GM19467 (cell line): ENCODE measurements around the gene SND1.

Source experiments
- ATAC-seq: cut with Tn5 transposase; IDR thresholded peaks from one replicate; pipeline ENCODE4 v1.9.1; 2021; ENCODE audit warnings: mild to moderate bottlenecking, moderate library complexity; ENCODE audit not compliant: unreplicated experiment

The SND1 gene

DNA sequence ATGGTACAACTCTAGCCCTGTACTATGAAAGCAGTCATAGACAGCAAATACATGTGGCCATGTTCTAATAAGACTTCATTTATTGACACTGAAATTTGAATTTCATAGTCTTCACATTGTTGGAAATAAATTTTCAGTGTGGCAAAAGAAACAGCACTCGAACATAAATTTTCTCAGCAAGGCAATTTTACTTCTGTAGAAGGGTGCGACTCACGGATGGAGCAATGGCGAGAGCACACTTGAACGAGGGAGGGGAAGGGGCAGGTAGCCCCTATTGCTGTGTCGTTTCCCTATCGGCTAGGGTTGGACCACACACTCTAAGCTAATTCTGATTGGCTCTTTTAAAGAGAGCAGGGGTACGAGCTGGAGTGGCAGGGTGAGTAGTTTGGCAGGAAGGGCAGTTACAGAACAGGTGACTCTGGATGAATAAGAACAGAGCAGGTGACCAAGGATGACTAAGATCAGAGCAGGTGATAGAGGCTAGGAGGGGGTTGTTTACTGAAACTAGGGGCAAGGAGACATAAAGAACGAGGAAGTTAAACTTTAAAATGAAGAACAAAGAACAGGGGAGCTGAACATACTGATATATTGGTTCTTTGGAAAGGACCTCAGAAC lies 327.2 kb downstream of the SND1 start:
- ATAC-seq = no peak

DNA sequence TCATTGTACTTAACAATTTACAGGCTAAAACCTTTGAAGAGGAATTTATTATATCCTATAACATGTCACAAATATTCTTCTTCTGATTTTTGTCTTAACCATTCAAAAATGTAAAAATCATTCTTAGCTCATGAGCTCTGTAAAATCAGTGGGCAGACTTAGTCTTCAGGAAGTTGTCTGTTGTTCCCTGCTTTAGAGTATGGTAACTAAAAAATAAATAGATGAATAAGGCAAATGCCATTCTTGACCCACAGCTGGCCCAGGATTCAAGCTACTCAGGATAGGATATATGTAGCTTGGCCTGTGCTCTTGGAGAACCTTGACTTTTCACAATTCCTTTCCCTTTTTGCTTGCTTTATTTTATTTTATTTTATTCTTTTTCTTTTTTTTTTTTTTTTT lies 327.7 kb downstream of the SND1 start:
- ATAC-seq = no peak

DNA sequence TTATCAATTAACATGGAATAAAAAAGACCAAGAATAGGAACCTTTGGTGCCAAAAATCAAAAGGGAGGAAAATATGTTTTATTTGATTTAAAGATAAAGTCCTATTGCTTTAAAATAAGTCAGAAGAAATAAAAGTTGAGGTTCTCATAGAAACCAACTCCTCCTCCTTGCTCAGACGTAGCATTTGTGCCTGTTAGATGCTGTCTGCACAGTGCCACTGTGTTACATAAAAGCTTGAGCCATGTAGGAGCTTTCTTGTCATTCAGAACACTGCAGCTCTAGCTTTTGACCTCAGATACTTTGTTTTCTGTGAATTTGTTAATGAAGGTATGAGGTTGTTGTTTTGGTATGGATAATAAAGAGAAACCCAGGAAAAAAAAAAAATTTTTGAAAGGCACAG lies 328.9 kb downstream of the SND1 start:
- no peak for ATAC-seq

DNA sequence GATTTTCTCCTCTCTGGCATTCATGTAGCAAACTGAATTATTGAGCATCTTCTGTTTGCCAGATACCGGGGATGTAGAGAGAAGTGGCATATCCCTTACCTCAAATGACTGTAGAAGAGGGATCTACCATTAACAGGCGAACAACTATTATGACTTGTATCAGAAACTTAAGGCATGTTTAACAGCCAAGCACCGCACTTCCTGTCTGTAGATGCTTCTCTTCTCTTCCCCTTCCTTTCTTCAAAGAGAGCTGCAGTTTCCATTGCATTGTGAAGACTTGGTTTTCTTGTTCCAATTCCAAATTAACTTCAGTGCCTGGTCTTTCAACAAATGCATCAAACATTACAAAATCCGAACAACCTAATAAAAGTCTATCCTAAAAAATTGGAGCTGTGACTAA lies 330.0 kb downstream of the SND1 start:
- no peak for ATAC-seq

DNA sequence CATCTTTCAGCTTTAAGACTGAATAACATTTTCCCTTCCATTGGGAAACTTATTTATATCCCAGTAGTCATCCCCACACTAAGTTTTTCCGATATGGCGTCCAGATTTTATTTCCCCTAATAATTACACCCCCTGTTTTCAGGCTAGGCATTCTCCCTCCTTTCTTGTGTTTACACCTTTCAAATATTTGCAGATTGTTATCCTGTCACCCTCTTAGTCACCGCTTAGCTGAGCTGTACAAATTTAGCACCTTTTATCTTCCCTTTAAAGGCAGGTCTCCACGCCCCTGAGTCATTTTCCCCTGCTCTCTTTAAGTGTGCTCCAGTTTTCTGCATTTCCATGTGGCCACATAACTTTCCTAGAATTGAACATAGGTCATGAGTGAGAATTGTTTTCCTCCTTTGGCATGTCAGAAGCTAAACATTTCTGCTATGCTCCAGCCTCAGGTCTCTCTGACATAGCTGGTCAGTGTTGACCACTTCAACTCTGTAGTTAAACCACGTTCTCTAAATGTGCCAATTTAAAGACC lies 331.9 kb downstream of the SND1 start:
- no peak for ATAC-seq

DNA sequence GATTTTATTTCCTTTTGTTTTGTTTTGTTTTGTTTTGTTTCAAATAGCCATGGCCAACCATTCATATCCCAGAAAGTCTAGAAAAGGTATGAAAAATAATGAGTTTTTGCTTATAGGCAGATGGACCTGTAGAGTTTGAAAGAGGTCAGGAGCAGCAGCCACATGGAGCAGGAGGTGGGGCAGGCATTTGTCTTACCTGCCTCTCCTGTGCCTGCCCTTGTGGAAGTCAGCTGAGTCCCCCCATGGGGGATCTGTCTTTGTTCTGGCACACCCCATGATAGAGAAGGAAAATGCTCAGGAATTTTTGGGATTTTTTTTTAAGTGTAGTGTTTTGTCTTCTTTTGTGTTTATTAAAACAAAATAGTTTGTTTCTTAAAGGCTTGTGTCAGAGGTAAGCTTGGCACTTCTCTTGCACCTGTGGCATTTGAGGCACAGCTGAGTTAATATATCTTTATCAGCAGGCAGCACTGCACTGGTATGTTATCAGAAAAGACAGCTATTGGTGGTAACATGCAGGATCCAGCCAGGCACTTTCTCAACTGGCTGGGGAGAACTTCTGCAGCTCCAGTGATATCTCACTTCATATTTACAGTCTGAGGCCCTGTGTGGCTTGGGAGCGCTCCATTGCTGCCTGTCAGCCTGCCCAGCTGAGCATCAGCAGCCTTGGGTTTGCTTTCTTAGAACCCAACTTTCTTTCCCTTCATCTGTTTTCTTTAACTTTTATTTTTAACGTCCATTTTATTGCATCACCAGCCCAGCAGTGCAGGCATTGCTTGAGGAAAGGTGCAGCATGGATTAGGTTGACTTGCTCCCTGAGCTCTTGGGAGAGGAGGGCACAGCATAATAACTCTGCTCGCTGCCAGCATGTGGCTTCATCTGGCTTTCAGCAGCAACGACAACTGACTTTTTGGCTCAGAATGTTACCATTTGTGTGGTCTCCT lies 334.9 kb downstream of the SND1 start:
- ATAC-seq = no peak

DNA sequence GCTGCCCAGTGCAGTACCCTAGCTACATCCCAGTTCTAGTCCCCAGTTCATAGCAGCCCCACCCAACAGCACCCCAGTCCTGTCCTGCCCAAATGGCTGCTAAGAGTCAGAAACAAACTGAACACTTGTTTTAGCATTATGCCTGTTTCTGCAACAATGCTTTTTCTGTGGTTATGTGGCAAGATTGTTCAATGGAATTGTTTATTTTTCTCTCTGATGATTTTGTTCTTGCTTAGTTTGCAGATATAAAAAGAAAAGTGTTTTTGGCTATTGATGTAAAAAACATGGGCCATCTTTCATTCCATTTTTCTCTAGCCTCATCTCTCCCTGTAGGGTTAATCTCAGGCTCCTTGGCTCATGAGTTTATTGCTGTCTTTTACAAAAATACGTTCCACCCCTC lies 336.8 kb downstream of the SND1 start:
- ATAC-seq = no peak

DNA sequence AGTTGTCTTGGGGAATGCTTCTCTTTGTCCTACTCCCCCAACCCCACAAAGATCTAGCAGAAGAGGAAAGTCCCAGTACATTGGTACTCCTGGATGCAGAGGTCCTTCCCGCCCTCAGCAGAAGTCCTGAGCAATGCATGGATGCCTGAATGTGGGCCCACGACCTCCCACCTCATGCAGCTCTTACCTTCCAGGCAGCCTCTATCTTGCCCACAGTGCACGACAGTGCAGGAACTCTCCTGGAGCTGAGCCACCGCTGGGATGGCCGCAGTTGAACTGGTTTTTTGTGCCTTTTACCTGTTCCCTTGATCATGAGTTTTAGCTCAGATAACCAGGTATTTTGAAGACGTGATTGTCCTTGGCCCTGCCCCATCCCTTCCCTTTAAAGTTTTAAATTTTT lies 341.3 kb downstream of the SND1 start:
- ATAC-seq = no peak

DNA sequence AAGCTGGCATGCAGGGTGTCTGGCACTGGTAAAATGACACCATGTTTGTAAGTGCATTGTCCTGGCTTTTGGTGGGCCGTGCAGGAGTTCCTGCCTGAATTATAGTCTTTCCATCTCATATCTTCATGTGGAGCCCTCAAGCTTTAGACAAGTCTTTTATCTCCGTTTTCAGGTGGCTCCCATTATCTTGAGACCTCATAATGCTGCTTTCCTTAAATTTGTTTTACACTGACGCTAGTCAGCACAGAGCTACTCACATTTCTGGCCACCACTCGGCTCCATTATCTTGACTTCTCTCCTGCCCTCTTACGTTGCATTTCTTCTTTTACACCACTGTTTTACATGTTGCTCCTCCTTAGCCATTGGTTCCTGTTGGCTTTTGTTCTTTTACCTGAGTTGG lies 342.0 kb downstream of the SND1 start:
- ATAC-seq = no peak

DNA sequence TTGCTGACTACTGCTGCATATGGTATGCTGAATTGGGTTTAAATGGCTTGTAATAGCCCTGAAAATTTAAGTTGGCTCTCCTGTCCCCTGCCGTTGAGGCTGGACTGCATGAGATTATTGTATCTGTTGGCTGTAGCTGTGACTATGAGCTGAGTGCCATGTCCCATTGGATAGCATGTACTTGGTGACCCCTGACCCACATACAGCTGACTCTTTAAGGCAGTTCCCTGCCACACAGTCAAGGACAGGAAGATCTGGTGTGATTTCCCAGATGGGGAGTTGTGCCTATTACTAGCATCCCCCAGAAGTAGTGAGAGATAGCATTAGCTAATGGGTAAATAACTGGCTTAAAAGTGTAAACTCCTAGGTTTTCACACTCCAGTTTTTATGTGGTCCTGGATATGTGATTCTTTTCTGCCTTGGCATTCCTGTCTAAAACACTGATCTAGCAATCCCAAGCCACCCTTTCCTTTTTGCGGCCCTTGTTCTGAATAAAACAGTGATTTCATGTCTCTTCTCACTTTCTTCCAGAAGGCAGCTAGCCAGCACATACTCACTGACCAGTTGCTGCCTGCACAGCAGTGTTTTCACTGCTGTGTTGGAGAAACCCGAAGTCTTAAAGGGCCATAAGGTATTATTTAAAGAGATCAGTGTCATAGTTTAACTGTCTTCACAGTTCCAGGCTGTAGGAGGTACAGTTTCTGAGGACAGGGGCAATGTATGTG lies 343.3 kb downstream of the SND1 start:
- ATAC-seq = no peak

DNA sequence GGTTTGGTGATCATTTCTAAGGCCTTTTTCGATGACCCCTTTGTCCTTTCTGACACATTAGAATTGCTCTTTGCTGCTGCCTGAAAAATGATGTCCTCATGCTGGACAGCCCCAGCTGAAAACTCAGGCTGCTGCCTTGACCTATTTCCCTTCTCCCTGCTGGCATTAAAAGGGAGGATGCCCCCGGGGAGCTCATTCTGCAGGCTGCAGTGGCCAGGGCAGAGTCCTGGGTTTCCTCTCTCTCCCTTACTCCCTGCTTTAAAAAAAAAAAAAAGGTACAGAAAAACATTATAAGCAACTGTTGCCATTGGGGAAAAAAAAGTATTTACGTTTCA lies 343.9 kb downstream of the SND1 start:
- no peak for ATAC-seq

DNA sequence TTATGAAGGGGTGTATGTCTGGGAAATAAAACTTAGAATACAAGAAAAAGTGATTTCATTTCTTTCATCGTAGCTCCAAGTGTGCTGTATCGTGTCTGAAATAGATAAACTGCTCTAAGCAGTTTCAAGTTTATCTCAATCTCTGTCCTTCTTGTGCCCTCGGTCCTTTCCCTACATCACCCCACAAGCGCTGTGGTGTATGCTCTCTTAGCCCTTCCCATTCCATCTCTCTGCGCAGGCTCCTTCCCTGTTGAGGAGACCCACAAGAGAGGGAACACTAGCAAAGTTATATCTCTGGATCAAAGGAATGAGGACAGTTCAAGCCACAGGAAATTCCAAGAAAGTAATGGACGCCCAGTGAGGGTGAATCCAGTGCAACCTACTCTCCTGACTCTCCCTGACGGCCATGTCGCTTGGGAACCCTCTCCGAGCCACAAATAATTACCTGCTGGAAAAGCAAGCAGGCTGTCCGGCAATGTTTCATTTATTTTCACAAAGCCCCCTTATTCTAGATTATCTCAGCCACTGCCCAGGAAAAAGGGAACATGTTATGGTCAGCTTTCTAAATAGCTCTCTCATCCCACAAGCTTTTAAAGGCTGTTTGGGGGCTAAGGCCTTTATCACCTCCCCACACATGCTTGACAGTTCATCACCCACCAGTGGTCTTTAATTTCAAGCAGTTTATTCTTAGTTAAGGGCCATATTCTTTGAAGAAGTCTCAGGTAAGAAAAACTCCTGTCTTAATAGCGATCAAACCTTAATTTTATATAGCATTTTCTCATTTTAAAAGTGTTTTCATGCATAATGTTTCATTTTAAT lies 344.5 kb downstream of the SND1 start:
- no peak for ATAC-seq

DNA sequence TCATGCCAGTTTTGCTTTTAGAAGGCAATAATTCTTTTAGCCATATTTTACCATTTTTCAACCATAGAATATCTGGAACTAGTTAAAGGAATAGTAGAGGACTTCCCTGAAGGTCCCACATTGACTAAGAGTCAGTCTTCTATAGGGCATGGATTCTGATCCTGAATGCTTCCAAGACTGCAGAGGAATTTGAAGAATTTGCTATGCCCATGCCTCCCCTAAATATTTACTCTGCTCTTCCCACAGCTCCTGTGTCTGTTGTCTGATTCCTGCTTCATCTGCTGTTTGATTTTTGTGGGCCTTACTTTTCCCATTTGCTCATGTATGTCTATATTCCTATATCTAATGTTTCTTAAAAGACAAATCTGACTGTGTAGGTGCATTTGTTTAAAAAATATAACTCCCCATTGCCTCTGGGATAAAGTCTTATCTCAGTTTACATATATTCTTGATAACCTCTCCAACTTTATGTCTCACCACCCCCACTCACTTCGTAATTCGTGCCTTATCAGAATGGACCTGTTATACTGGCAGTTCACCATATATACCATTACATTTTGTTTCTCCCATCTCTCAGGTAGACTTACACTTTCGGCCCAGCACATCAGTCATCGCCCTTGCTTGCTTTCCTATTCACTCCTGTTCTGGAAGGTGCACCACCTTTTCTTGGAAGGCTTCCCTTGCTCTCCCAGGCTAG lies 345.4 kb downstream of the SND1 start:
- ATAC-seq = no peak

DNA sequence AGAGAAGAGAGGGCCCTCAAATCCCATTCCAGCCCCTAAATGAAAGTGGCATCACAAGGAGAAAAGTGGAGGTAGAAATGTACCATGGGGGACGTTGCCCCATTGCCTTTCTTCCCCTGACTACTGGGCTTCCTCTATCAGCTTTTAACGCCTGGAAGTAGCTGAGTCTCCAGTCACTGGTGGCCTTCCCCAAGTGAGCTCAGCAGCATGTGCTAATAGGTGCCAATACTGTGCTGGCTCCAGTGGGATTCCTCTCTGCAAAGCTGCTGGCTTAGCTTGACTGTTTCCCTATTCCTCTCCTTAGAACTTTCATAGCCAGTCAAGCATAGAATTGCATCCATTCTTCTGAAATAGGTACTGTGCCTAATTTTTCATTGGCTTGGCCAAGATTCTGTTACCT lies 346.7 kb downstream of the SND1 start:
- no peak for ATAC-seq

DNA sequence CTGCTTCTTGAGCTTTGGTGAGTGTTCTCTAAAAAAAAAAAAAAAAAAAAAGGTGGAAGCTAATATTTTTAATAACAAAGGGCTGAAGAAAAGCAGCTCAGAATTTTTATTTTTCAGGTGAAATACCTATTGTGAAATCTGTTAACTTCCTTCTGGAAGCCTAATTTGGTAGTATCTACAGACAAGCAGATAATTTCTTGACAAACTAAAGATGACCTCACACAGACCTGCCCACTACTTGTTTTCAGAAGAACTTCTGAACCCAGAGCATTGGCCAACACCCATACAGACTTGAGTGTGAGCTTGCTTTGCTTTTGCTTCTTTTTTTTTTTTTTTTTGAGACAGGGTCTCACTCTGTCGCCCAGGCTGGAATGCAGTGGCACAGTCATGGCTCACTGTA lies 348.1 kb downstream of the SND1 start:
- no peak for ATAC-seq

DNA sequence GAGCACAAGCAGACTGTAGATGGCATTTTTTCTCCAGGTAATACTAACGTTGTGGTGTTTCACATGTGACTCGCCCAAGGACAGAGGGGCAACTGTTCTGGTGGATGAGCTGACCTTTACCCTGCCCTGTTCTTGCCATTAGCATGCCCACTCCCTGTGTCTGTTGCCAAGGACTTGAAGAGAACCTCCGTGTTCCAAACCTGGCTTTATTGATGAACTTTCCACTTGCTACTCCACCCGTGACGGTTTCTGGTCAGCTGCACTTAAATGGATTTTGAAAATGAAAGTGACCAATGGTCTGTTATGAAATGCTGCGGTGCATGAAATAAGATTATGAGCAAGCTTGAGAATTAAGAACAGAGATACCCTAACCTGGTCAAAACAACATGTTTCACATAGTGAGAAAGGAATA lies 348.9 kb downstream of the SND1 start:
- ATAC-seq = peak; percentile 45

DNA sequence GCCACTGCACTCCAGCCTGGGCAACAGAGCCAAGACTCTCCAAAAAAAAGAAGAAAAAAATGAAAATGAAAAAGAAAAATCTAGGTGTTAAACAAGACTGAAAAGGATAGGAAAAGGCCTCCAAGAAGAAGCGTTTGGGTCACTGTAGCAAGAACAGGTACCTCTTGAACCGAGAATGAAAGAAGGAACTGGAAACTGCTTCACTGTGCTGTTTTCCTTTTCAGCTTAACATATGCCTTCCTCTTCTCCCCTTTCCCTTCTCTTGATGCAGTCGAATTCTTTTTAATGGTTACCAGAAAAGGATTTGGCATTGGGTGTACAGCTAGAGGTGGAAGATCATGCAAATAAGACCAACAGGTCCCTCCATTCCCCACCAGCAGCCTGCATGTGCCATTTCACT lies 351.2 kb downstream of the SND1 start:
- peak; percentile 55 for ATAC-seq

DNA sequence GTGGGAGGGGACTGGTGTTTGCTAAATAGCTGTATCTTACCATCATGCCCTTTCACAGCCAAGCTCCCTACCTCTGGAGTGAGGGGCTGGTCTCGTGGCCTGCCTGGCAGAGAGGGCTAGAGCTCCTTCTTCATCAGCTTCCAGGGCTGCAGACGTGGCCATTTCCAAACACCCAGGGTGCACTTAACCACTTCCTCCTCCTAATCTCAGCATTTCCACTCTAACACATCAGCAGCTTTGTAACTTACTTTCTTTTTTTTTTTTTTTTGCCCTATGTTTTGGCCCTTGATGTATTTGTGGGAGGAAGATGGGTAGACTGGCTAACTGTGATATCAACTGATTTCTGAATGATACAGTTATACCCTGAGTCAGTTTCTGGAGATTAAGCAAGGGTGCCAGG lies 351.8 kb downstream of the SND1 start:
- no peak for ATAC-seq

DNA sequence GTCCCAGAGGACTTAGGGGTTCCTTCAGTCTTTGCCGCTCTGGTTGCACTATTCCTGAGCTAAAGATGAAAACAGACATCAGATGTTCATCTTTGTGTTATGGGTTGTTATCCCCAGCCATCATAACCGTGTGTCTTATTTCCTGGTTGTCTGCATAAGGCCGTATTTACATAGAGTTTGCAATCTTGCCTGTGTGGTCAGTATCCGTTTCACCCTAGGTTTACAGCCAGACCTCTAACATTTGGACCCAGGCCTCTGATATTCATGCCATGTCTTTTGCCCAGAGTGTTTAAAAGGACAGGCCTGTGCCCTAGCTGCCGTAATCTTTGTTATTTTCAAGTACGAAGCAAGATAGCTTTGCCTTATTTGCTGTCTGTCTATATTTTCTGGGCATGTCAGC lies 352.6 kb downstream of the SND1 start:
- ATAC-seq = no peak

DNA sequence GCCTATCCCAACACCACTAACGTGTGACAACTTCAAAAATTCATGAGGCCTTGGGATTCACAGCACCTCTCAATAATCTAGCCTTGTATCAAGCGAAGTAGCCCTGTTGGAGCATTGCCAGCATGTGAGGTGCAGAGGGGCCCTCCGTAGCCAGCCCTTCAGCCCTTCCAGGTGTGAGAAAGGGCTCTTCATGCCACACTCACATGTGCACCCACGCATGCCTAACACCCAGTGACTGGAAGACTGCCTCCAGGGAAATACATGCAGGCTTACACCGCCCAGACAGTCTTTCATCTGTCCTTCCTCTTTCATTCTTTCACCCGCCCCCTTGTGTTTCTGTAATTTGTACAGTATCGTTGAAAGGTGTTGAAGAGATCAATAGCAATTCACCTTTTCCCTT lies 353.1 kb downstream of the SND1 start:
- ATAC-seq = no peak
